HEK293 (cell line): ENCODE measurements around the gene MSL3B.

ENCODE experiments used
- CTCF ChIA-PET: fragments of 350-600 bp; formaldehyde crosslinking; extraction: SDS; loops from one replicate; lab custom pipeline; 2021; ENCODE audit warnings: antibody characterized with exemption; lab: Yijun Ruan, JAX
- POLR2A ChIA-PET: fragments of 300-600 bp; formaldehyde crosslinking; extraction: SDS; loops from one replicate; lab custom pipeline; 2020; ENCODE audit warnings: antibody characterized with exemption, inconsistent platforms; lab: Yijun Ruan, JAX
- H3K27ac ChIP-seq: fragments of 200-500 bp; sonication (Bioruptor generic); 2 replicates; pipeline ENCODE4 v1.5.1; 2014; ENCODE audit warnings: low read depth, low read length, control low read depth, inconsistent platforms; ENCODE audit errors: extremely low read depth
- H3K36me3 ChIP-seq, 2 experiments: fragments of 200-500 bp in 1 of 2; sonication (Bioruptor generic) in 1 of 2; 1 replicate in 1 of 2; 2 replicates in 1 of 2; pipeline ENCODE4 v1.5.1; 2014 to 2017; ENCODE audit warnings: inconsistent platforms in 2 of 2, low read length in 2 of 2; ENCODE audit not compliant: control insufficient read depth in 2 of 2, insufficient read depth in 1 of 2
- H3K4me1 ChIP-seq: fragments of 200-500 bp; sonication (Bioruptor generic); 2 replicates; pipeline ENCODE4 v1.5.1; 2014; ENCODE audit warnings: mild to moderate bottlenecking, low read length, inconsistent platforms; ENCODE audit not compliant: control insufficient read depth, insufficient read depth
- H3K4me3 ChIP-seq: 2 replicates; pipeline ENCODE4 v1.5.1; 2011; ENCODE audit warnings: low read depth, mild to moderate bottlenecking, control low read depth, low read length, moderate library complexity
- H3K9me3 ChIP-seq: fragments of 200-500 bp; sonication (Bioruptor generic); 2 replicates; pipeline ENCODE4 v1.5.1; 2014; ENCODE audit warnings: low read depth, low read length, inconsistent platforms; ENCODE audit not compliant: control insufficient read depth, insufficient read depth
- CTCF ChIP-seq: fragments of 450-650 bp; formaldehyde crosslinking; IDR thresholded peaks from 2 replicates; pipeline ENCODE4 v1.5.1; 2016; ENCODE audit warnings: missing biosample characterization, missing genetic modification characterization
- HIC1 ChIP-seq: fragments of 450-650 bp; formaldehyde crosslinking; IDR thresholded peaks from 2 replicates; pipeline ENCODE4 v1.5.1; 2016; ENCODE audit warnings: missing biosample characterization, missing genetic modification characterization
- ZBTB17 ChIP-seq: fragments of 450-650 bp; formaldehyde crosslinking; IDR thresholded peaks from 2 replicates; pipeline ENCODE4 v1.5.1; 2016; ENCODE audit warnings: missing biosample characterization, missing genetic modification characterization
- ZFP69B ChIP-seq: fragments of 450-650 bp; formaldehyde crosslinking; IDR thresholded peaks from 2 replicates; pipeline ENCODE4 v1.5.1; 2016; ENCODE audit warnings: missing biosample characterization, missing genetic modification characterization
- ZNF121 ChIP-seq: fragments of 450-650 bp; formaldehyde crosslinking; IDR thresholded peaks from 2 replicates; pipeline ENCODE4 v1.5.1; 2016; ENCODE audit warnings: missing biosample characterization, missing genetic modification characterization
- ZNF239 ChIP-seq: fragments of 450-650 bp; formaldehyde crosslinking; IDR thresholded peaks from 2 replicates; pipeline ENCODE4 v1.5.1; 2016; ENCODE audit warnings: missing biosample characterization, missing genetic modification characterization
- ZNF280D ChIP-seq: fragments of 450-650 bp; formaldehyde crosslinking; IDR thresholded peaks from 2 replicates; pipeline ENCODE4 v1.5.1; 2016; ENCODE audit warnings: missing biosample characterization, missing genetic modification characterization
- ZNF362 ChIP-seq: fragments of 450-650 bp; formaldehyde crosslinking; IDR thresholded peaks from 2 replicates; pipeline ENCODE4 v1.5.1; 2016; ENCODE audit warnings: missing biosample characterization, missing genetic modification characterization
- ZNF473 ChIP-seq: fragments of 450-650 bp; formaldehyde crosslinking; IDR thresholded peaks from 2 replicates; pipeline ENCODE4 v1.5.1; 2017; ENCODE audit warnings: missing biosample characterization, missing genetic modification characterization
- ZNF600 ChIP-seq: fragments of 450-650 bp; formaldehyde crosslinking; IDR thresholded peaks from 2 replicates; pipeline ENCODE4 v1.5.1; 2016; ENCODE audit warnings: missing biosample characterization, missing genetic modification characterization
- ZNF621 ChIP-seq: fragments of 450-650 bp; formaldehyde crosslinking; IDR thresholded peaks from 2 replicates; pipeline ENCODE4 v1.5.1; 2017; ENCODE audit warnings: missing biosample characterization, missing genetic modification characterization
- ZNF670 ChIP-seq: fragments of 450-650 bp; formaldehyde crosslinking; IDR thresholded peaks from 2 replicates; pipeline ENCODE4 v1.5.1; 2016; ENCODE audit warnings: missing biosample characterization, missing genetic modification characterization, low read depth
- ZNF677 ChIP-seq: fragments of 450-650 bp; IDR thresholded peaks from 2 replicates; pipeline ENCODE4 v1.5.0; 2018; ENCODE audit warnings: missing biosample characterization, mild to moderate bottlenecking, missing genetic modification characterization, moderate library complexity
- ZNF701 ChIP-seq: fragments of 450-650 bp; formaldehyde crosslinking; IDR thresholded peaks from 2 replicates; pipeline ENCODE4 v1.5.1; 2016; ENCODE audit warnings: missing biosample characterization, missing genetic modification characterization
- ZNF785 ChIP-seq: fragments of 450-650 bp; formaldehyde crosslinking; IDR thresholded peaks from 2 replicates; pipeline ENCODE4 v1.5.1; 2016; ENCODE audit warnings: missing biosample characterization, missing genetic modification characterization
- TF ChIP-seq, protein P1 (sequence below): fragments of 450-650 bp; formaldehyde crosslinking; IDR thresholded peaks from 2 replicates; pipeline ENCODE4; 2016; ENCODE audit warnings: missing biosample characterization, missing genetic modification characterization
- TF ChIP-seq, protein P2 (sequence below): fragments of 450-650 bp; formaldehyde crosslinking; IDR thresholded peaks from 2 replicates; pipeline ENCODE4 v1.5.1; 2016; ENCODE audit warnings: missing biosample characterization, missing genetic modification characterization

The MSL3B gene

GRCh38 chr2:233849607-233850271 is 18.4 kb downstream of the MSL3B start:
- CTCF ChIA-PET, result no interaction called here
- H3K9me3 ChIP-seq, result no peaks in the 10 kb centered on the region
- H3K27ac ChIP-seq, result no peak overlapping the region
- H3K4me1 ChIP-seq, result no peaks in the 10 kb centered on the region
- peaks cover 50 to 88% of the 10 kb centered on the region in 2 experiments for H3K36me3 ChIP-seq
- H3K4me3 ChIP-seq, result no peak overlapping the region
- TF ChIP-seq ZNF621 (no peak), ZNF600 (tag by site-specific recombination) (no peak), ZFP69B (tag by site-specific recombination) (no peak), ZNF701 (tag by site-specific recombination) (no peak), ZNF785 (tag by site-specific recombination) (no peak), ZNF473 (tag by site-specific recombination) (no peak)
- POLR2A ChIA-PET, result interaction anchor here (0.6 to 1.3 kb wide), 2 partner anchors 12 to 284 kb away, joined by 3 read pairs; no protein-coding TSS in a partner anchor

DNA sequence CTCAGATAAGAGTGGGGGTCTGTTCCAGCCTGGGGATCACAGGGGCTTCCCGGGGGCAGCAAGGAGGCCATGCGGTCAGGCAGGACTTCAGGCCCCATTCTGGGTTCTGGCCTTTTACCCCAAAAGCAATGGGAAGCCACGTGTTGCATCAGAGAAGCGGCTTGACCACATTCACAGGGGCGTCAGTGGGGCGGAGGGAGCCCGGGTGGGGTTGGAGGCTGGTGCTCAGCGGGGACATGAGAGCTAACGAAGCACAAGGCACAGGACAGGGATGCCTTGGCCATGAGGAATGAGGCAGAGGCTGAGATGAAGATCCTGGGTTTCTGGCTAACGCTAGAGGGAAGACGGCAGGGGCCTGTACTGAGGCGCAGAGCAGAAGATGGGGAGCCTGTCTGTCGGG is 19.9 kb downstream of the MSL3B start:
- ChIA-PET CTCF (interaction anchor here (1.2 kb wide), 1 partner anchor 9 kb away, joined by 3 read pairs; no protein-coding TSS in a partner anchor), POLR2A (no interaction called here)
- TF ChIP-seq ZNF239 (no peak), HIC1 (tag by site-specific recombination) (no peak), ZNF677 (tag by site-specific recombination) (no peak), ZNF280D (tag by site-specific recombination) (no peak), ZNF121 (tag by site-specific recombination) (no peak), ZBTB17 (tag by site-specific recombination) (no peak), CTCF (tag by site-specific recombination) (no peak), ZNF362 (tag by site-specific recombination) (no peak), ZNF670 (tag by site-specific recombination) (no peak)
- TF ChIP-seq, protein P1, sequence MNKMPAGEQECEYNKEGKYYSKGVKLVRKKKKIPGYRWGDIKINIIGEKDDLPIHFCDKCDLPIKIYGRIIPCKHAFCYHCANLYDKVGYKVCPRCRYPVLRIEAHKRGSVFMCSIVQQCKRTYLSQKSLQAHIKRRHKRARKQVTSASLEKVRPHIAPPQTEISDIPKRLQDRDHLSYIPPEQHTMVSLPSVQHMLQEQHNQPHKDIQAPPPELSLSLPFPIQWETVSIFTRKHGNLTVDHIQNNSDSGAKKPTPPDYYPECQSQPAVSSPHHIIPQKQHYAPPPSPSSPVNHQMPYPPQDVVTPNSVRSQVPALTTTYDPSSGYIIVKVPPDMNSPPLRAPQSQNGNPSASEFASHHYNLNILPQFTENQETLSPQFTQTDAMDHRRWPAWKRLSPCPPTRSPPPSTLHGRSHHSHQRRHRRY, result no peak
- TF ChIP-seq, protein P2, sequence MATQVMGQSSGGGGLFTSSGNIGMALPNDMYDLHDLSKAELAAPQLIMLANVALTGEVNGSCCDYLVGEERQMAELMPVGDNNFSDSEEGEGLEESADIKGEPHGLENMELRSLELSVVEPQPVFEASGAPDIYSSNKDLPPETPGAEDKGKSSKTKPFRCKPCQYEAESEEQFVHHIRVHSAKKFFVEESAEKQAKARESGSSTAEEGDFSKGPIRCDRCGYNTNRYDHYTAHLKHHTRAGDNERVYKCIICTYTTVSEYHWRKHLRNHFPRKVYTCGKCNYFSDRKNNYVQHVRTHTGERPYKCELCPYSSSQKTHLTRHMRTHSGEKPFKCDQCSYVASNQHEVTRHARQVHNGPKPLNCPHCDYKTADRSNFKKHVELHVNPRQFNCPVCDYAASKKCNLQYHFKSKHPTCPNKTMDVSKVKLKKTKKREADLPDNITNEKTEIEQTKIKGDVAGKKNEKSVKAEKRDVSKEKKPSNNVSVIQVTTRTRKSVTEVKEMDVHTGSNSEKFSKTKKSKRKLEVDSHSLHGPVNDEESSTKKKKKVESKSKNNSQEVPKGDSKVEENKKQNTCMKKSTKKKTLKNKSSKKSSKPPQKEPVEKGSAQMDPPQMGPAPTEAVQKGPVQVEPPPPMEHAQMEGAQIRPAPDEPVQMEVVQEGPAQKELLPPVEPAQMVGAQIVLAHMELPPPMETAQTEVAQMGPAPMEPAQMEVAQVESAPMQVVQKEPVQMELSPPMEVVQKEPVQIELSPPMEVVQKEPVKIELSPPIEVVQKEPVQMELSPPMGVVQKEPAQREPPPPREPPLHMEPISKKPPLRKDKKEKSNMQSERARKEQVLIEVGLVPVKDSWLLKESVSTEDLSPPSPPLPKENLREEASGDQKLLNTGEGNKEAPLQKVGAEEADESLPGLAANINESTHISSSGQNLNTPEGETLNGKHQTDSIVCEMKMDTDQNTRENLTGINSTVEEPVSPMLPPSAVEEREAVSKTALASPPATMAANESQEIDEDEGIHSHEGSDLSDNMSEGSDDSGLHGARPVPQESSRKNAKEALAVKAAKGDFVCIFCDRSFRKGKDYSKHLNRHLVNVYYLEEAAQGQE (tag by site-specific recombination), result no peak
- Histone ChIP-seq H3K9me3 (no peaks in the 10 kb centered on the region), H3K36me3 (peaks cover 60 to 100% of the 10 kb centered on the region in 2 experiments), H3K4me1 (no peaks in the 10 kb centered on the region), H3K27ac (no peak overlapping the region), H3K4me3 (no peak overlapping the region)
